Measurements from ENCODE around the gene TBC1D3B.
"Not testable (repeated sequence)": the region's sequence is repeated elsewhere in the genome, so short reads cannot be mapped to it uniquely, and the experiment has no call there.

The TBC1D3B gene

GRCh38 chr17:36201102-36201501, 24.7 kb upstream of the TBC1D3B start:
- DNase-seq (ENCODE audit: low spot score) = not testable (repeated sequence)

GRCh38 chr17:36198831-36199465, 22.5 kb upstream of the TBC1D3B start:
- peak; percentile 51 for DNase-seq (ENCODE audit: low spot score)

GRCh38 chr17:36197387-36197703, 20.9 kb upstream of the TBC1D3B start:
- no peak for DNase-seq (ENCODE audit: low spot score)

- no peak for DNase-seq (ENCODE audit: low spot score)
Observed at GRCh38 chr17:36196131-36196486, 19.7 kb upstream of the TBC1D3B start.

- DNase-seq (ENCODE audit: low spot score) = no peak
Observed at GRCh38 chr17:36195434-36196130, 19.1 kb upstream of the TBC1D3B start.

GRCh38 chr17:36194832-36195433, 18.5 kb upstream of the TBC1D3B start:
- not testable (repeated sequence) for DNase-seq (ENCODE audit: low spot score)

- DNase-seq (ENCODE audit: low spot score) = not testable (repeated sequence)
Observed at GRCh38 chr17:36194147-36194831, 17.9 kb upstream of the TBC1D3B start.

- DNase-seq (ENCODE audit: low spot score) = no peak
Observed at GRCh38 chr17:36193216-36193775, 16.9 kb upstream of the TBC1D3B start.

GRCh38 chr17:36190549-36191330, 14.3 kb upstream of the TBC1D3B start:
- DNase-seq (ENCODE audit: low spot score) = not testable (repeated sequence)

GRCh38 chr17:36189993-36190392, 13.6 kb upstream of the TBC1D3B start:
- not testable (repeated sequence) for DNase-seq (ENCODE audit: low spot score)

GRCh38 chr17:36188891-36189306, 12.5 kb upstream of the TBC1D3B start:
- DNase-seq (ENCODE audit: low spot score) = peak; percentile 43

GRCh38 chr17:36187943-36188665, 11.7 kb upstream of the TBC1D3B start:
- DNase-seq (ENCODE audit: low spot score) = not testable (repeated sequence)

GRCh38 chr17:36186810-36187763, 10.7 kb upstream of the TBC1D3B start:
- not testable (repeated sequence) for DNase-seq (ENCODE audit: low spot score)

- no peak for DNase-seq (ENCODE audit: low spot score)
Observed at GRCh38 chr17:36185416-36185815, 9.0 kb upstream of the TBC1D3B start.

GRCh38 chr17:36184023-36184765, 7.8 kb upstream of the TBC1D3B start:
- DNase-seq (ENCODE audit: low spot score) = no peak

GRCh38 chr17:36183001-36183971, 6.8 kb upstream of the TBC1D3B start:
- no peak for DNase-seq (ENCODE audit: low spot score)

- DNase-seq (ENCODE audit: low spot score) = no peak
Observed at GRCh38 chr17:36182176-36183000, 6.0 kb upstream of the TBC1D3B start.

Data from CD4-positive, alpha-beta T cell treated with Interleukin-2 at 100 ng/mL for 4 hours (primary cell).